Measurements from ENCODE around the gene CDV3. TPM values are rescaled to one million over a fixed set of nuclear protein-coding genes. Genes with fewer than 3 reads are reported as not detected.

Gene CDV3
- total RNA-seq, 1 experiment from 2014 or later: 193 TPM

DNA sequence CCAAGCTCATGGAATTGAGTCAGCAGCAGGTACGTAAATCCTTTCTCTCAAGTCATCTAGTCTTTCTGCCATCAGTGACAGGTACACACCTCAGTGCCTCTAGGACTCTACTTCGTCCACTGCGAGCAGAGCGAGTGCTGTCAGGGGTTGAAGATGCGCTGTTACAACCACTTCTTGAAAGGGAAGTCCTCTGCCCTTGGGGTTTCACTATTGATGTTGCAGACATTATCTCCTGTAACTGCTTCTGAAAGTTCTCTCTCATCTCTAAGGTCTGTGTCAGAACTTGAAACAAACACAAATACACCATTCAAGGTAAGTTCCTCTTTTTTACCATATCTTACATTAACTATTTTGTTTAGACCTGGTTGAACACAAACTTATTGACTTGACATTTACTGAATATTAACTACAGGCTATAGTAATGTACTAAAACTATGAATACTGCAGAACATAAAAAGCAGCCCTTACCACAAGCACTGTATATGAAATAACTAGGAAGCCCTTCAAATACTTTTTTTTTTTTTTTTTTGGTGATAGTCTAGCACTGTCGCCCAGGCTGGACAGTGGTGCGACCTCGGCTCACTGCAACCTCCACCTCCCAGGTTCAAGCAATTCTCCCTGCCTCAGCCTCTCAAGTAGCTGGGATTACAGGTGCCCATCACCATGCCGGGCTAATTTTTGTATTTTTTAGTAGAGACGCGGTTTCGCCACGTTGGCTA lies 46.7 kb downstream of the CDV3 start:
- peaks cover 27% of the 10 kb centered on the region; the same call in 1 of the 2 replicates for H3K36me3 ChIP-seq (ENCODE audit: low read depth)
- POLR2A ChIA-PET (ENCODE audit: unreplicated experiment): no interaction called here

DNA sequence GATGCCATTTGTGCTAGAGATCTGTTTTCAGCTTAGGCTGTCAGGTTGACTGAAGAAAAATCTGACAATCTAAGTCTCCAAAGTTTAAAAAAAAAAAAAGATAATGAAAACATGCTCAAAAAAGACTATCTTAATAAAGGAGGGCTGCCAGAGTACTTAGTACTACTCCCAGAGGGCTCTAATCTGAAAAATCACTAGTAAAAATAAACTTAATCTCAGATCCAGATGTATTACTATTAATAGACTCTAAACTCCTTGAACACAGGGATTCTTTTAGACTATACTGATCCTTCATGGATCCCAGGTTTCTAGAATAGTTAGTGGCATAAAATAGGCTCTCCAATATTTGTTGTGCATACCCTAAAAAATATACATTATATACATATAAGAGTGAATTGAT lies 54.3 kb downstream of the CDV3 start:
- no peaks in the 10 kb centered on the region for H3K9me2 ChIP-seq (ENCODE audit: insufficient read depth)
- no peaks in the 10 kb centered on the region for H3K27me3 ChIP-seq (ENCODE audit: insufficient read depth, low read depth)
- no peaks in the 10 kb centered on the region for H3K4me1 ChIP-seq (replicated peaks; ENCODE audit: insufficient read depth)
- peaks cover 22% of the 10 kb centered on the region; the same call in 1 of the 2 replicates for H3K36me3 ChIP-seq (ENCODE audit: low read depth)
- H3K79me2 ChIP-seq (ENCODE audit: low read depth): 0 out of 2 replicates have a peak, but pooled peaks cover 3% of the 10 kb centered on the region
- intact Hi-C loops (cut with micrococcal nuclease; ENCODE audit: unreplicated experiment): no loop called here
- 0 out of 2 replicates have a peak, but pooled peaks cover 5% of the 10 kb centered on the region for H4K20me1 ChIP-seq (ENCODE audit: insufficient read depth)
- H2AFZ ChIP-seq: no peak overlapping the region
- H3F3A ChIP-seq (ENCODE audit: insufficient read depth, low read depth): no peaks in the 10 kb centered on the region
- H3K4me2 ChIP-seq: no peak overlapping the region
- no peak overlapping the region for H3K27ac ChIP-seq
- no peak overlapping the region for H3K4me3 ChIP-seq
- POLR2A ChIA-PET (ENCODE audit: unreplicated experiment): no interaction called here
- BruUV-seq (replicated peaks): no TSS peak
- CTCF ChIA-PET: no interaction called here
- H3K9me3 ChIP-seq (ENCODE audit: insufficient read depth, low read depth): no peaks in the 10 kb centered on the region
- no peak for DNase-seq
- TF ChIP-seq EZH2 (IDR thresholded peaks at IDR 0.05; ENCODE audit: low read depth): no peak
- TF ChIP-seq, protein P1, sequence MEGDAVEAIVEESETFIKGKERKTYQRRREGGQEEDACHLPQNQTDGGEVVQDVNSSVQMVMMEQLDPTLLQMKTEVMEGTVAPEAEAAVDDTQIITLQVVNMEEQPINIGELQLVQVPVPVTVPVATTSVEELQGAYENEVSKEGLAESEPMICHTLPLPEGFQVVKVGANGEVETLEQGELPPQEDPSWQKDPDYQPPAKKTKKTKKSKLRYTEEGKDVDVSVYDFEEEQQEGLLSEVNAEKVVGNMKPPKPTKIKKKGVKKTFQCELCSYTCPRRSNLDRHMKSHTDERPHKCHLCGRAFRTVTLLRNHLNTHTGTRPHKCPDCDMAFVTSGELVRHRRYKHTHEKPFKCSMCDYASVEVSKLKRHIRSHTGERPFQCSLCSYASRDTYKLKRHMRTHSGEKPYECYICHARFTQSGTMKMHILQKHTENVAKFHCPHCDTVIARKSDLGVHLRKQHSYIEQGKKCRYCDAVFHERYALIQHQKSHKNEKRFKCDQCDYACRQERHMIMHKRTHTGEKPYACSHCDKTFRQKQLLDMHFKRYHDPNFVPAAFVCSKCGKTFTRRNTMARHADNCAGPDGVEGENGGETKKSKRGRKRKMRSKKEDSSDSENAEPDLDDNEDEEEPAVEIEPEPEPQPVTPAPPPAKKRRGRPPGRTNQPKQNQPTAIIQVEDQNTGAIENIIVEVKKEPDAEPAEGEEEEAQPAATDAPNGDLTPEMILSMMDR (conservative IDR thresholded peaks at IDR 0.05): no peak

More for the DNA sequence above, 46.7 kb downstream of the CDV3 start:
- H3F3A ChIP-seq (ENCODE audit: insufficient read depth, low read depth): no peaks in the 10 kb centered on the region
- TF ChIP-seq, protein P1 (conservative IDR thresholded peaks at IDR 0.05): no peak
- TF ChIP-seq EZH2 (IDR thresholded peaks at IDR 0.05; ENCODE audit: low read depth): no peak
- intact Hi-C loops (cut with micrococcal nuclease; ENCODE audit: unreplicated experiment): no loop called here
- H3K4me3 ChIP-seq: no peak overlapping the region
- no peak overlapping the region for H3K27ac ChIP-seq
- H3K4me1 ChIP-seq (replicated peaks; ENCODE audit: insufficient read depth): no peaks in the 10 kb centered on the region
- H3K4me2 ChIP-seq: no peak overlapping the region
- CTCF ChIA-PET: no interaction called here
- no peaks in the 10 kb centered on the region for H3K9me3 ChIP-seq (ENCODE audit: insufficient read depth, low read depth)
- no peak overlapping the region for H2AFZ ChIP-seq
- H3K79me2 ChIP-seq (ENCODE audit: low read depth): no peaks in the 10 kb centered on the region
- no peaks in the 10 kb centered on the region for H3K9me2 ChIP-seq (ENCODE audit: insufficient read depth)
- H4K20me1 ChIP-seq (ENCODE audit: insufficient read depth): no peaks in the 10 kb centered on the region
- no peak for DNase-seq
- H3K27me3 ChIP-seq (ENCODE audit: insufficient read depth, low read depth): no peaks in the 10 kb centered on the region
- BruUV-seq (replicated peaks): no TSS peak

DNA sequence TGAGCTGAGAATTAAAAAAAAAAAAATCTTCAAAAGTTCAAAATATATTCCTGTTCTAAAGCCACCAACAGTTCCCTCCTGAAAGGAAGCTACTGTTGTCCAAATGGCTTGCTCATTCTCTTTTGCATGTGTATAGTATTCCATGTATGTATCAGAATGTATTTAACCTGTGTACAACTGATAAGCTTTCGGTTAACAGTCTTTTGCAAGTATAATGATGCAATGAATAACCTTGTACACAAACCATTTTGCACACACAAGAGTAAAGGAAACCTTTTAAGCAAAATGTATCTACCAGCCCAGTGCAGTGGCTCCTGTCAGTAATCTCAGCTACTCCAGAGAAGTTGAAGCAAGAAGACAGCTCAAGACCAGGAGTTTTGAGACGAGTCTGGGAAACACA lies 55.7 kb downstream of the CDV3 start:
- H3K4me2 ChIP-seq: no peak overlapping the region
- H3F3A ChIP-seq (ENCODE audit: insufficient read depth, low read depth): no peaks in the 10 kb centered on the region
- H3K9me3 ChIP-seq (ENCODE audit: insufficient read depth, low read depth): no peaks in the 10 kb centered on the region
- H3K79me2 ChIP-seq (ENCODE audit: low read depth): 0 out of 2 replicates have a peak, but pooled peaks cover 3% of the 10 kb centered on the region
- H3K36me3 ChIP-seq (ENCODE audit: low read depth): peaks cover 29% of the 10 kb centered on the region; the same call in 1 of the 2 replicates
- no peak for DNase-seq
- H3K27ac ChIP-seq: no peak overlapping the region
- intact Hi-C loops (cut with micrococcal nuclease; ENCODE audit: unreplicated experiment): no loop called here
- BruUV-seq (replicated peaks): no TSS peak
- ChIA-PET CTCF (interaction anchor here (0.6 kb wide), 1 partner anchor 147 kb away, joined by 7 read pairs; no protein-coding TSS in a partner anchor), POLR2A (ENCODE audit: unreplicated experiment) (interaction anchor here (0.6 kb wide), 1 partner anchor 149 kb away, joined by 7 read pairs; no protein-coding TSS in a partner anchor)
- H4K20me1 ChIP-seq (ENCODE audit: insufficient read depth): 0 out of 2 replicates have a peak, but pooled peaks cover 5% of the 10 kb centered on the region
- H3K9me2 ChIP-seq (ENCODE audit: insufficient read depth): no peaks in the 10 kb centered on the region
- no peak for TF ChIP-seq EZH2 (IDR thresholded peaks at IDR 0.05; ENCODE audit: low read depth)
- TF ChIP-seq, protein P1 (conservative IDR thresholded peaks at IDR 0.05): no peak
- no peaks in the 10 kb centered on the region for H3K27me3 ChIP-seq (ENCODE audit: insufficient read depth, low read depth)
- no peak overlapping the region for H3K4me3 ChIP-seq
- no peak overlapping the region for H2AFZ ChIP-seq
- H3K4me1 ChIP-seq (replicated peaks; ENCODE audit: insufficient read depth): no peaks in the 10 kb centered on the region

Measured in PC-9 (cell line).